Measurements from ENCODE around the gene RBM15. TPM values are rescaled to one million over a fixed set of nuclear protein-coding genes. Genes with fewer than 3 reads are reported as not detected.
A peak's percentile ranks its signal among the peaks of the same experiment; 100 is the strongest.

RBM15 gene, protein sequence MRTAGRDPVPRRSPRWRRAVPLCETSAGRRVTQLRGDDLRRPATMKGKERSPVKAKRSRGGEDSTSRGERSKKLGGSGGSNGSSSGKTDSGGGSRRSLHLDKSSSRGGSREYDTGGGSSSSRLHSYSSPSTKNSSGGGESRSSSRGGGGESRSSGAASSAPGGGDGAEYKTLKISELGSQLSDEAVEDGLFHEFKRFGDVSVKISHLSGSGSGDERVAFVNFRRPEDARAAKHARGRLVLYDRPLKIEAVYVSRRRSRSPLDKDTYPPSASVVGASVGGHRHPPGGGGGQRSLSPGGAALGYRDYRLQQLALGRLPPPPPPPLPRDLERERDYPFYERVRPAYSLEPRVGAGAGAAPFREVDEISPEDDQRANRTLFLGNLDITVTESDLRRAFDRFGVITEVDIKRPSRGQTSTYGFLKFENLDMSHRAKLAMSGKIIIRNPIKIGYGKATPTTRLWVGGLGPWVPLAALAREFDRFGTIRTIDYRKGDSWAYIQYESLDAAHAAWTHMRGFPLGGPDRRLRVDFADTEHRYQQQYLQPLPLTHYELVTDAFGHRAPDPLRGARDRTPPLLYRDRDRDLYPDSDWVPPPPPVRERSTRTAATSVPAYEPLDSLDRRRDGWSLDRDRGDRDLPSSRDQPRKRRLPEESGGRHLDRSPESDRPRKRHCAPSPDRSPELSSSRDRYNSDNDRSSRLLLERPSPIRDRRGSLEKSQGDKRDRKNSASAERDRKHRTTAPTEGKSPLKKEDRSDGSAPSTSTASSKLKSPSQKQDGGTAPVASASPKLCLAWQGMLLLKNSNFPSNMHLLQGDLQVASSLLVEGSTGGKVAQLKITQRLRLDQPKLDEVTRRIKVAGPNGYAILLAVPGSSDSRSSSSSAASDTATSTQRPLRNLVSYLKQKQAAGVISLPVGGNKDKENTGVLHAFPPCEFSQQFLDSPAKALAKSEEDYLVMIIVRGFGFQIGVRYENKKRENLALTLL
- total RNA-seq, result 42.2 and 54.0 TPM in 2 replicates

DNA sequence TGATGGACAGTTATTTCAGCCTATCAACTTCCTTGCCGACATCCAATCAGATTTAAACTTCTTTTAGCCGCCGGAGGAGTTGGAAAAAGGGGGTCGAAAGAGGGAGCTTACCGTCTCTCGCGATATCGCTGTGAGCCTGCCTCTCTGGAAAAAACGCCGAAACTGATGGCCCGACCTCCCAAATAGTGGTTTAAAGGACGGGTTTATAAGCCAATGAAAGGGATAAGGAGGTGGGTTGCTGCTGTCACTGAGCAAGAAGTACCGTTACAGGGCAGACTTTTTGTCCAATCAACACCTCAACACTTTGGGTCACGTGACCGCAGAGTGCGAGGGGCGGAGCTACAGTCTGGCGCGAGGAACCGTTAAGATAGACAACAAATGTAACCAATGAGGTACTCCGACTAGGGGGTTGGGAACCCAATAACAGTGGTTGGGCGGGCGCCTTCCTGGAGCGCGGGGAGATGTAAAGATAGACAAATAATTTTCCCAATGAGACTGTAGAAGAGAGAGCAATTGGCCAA, at the start of gene RBM15:
Gene RBM15, plus strand, starts transcription at position 492 of the 521 bp plus-strand sequence. Its CDS starts 29 bp downstream, at position 521.
- peak within 1 kb of the TSS; percentile 99 for H3K4me3 ChIP-seq (ENCODE audit: low read depth, low read length)
- TF ChIP-seq, protein P1, sequence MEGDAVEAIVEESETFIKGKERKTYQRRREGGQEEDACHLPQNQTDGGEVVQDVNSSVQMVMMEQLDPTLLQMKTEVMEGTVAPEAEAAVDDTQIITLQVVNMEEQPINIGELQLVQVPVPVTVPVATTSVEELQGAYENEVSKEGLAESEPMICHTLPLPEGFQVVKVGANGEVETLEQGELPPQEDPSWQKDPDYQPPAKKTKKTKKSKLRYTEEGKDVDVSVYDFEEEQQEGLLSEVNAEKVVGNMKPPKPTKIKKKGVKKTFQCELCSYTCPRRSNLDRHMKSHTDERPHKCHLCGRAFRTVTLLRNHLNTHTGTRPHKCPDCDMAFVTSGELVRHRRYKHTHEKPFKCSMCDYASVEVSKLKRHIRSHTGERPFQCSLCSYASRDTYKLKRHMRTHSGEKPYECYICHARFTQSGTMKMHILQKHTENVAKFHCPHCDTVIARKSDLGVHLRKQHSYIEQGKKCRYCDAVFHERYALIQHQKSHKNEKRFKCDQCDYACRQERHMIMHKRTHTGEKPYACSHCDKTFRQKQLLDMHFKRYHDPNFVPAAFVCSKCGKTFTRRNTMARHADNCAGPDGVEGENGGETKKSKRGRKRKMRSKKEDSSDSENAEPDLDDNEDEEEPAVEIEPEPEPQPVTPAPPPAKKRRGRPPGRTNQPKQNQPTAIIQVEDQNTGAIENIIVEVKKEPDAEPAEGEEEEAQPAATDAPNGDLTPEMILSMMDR (IDR thresholded peaks at IDR 0.05; ENCODE audit: insufficient read depth, low read depth, low read length), result no peak
- DNase-seq (ENCODE audit: low read depth), result peak; percentile 100

DNA sequence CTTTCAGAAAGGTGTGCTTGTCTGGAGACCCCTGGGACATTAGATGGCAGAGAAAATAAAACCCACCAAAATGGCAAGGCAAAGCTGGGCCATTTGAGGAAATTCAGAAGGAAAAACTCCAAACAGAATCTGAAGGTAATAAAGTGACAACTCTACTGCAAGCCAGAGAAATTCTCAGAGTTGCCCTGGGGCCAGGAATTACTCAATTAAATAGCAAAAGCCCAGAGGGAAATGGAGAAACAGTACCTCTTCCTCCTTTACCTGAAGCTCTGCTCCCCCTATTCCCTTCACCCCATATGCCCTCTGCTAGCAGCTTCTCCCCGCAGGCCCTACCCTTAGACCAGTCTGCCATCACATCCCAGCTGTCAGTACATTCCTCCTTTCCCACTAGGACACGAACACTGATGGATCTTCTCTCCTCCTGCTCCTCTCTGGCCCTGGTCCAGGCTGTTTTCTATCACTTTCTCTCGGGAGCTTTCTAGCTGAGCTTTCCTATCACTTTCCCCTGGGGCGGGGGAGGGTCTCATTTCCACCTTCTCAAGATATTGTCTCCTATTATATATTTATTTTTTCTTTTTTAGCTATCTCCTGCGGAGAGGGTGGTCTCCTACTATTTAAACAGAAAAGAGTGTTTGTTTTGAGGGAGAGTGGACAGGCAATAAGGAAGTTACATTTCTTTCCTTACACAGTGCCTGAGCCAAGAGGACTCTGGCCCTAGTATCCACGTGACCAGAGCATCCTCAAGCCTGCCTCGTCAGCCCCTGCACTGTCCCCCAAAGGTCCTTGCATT, 47.7 kb upstream of the RBM15 start:
- no peak overlapping the region for H3K4me3 ChIP-seq (ENCODE audit: low read depth, low read length)
- DNase-seq (ENCODE audit: low read depth), result no peak
- TF ChIP-seq, protein P1 (IDR thresholded peaks at IDR 0.05; ENCODE audit: insufficient read depth, low read depth, low read length), result no peak

DNA sequence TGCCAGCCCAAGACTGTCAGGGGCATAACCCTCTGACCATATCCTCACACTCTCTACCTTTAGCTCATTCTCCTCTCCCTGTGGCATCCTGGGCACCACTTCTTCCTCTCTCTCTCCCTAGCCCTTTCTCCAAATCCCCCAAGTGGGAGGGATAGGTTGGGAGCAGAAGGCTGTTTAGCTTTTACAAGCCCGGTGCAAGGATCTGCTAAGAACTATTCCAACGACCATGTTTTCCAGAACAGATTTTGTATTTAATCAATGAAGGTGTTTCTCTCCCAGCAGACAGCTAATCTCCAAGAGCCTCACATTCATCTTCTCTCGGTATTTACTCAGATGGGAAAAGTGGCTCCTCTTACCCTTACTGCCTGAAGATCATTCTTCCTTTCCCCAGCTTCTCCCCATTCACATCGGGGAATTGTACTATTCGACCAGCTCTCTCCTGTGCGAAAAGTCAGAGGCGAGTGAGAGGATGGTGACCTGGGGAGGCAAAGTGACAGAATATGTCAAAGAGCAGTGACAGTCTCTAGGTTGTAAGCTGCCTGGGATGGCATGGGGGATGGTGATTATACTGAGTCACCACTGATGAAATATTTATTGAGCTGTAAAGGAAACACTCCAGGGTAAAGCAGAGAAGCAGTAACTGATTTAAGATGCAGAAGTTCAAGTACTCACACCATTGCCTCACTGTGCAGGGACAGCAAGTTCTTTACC, 47.0 kb upstream of the RBM15 start:
- TF ChIP-seq, protein P1 (IDR thresholded peaks at IDR 0.05; ENCODE audit: insufficient read depth, low read depth, low read length), result no peak
- no peak overlapping the region for H3K4me3 ChIP-seq (ENCODE audit: low read depth, low read length)
- peak; percentile 47 for DNase-seq (ENCODE audit: low read depth)

DNA sequence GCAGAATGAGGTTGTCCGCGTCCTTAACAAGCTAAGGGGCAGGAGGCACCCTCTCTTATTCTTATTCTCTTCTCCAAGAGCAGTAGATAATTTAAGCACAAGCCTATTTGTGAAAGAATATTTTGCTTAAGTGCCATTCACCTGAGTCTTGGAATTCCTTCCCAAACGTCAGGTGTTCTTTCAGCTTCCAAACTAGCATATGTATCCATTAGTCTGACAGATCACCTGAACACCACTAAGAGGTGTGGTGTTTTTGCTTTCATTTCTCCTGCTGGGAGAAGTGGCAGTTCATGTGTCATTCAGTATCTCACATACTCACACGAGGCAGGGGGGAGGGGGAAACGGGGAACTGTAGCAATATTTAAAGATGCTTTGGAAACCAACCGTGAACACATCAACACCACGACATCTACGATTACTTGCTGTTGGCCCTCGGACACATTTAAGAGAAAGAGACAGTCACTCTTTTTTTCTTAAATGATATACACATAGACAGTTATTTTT, 45.5 kb upstream of the RBM15 start:
- TF ChIP-seq, protein P1 (IDR thresholded peaks at IDR 0.05; ENCODE audit: insufficient read depth, low read depth, low read length), result no peak
- H3K4me3 ChIP-seq (ENCODE audit: low read depth, low read length), result no peak overlapping the region
- no peak for DNase-seq (ENCODE audit: low read depth)

DNA sequence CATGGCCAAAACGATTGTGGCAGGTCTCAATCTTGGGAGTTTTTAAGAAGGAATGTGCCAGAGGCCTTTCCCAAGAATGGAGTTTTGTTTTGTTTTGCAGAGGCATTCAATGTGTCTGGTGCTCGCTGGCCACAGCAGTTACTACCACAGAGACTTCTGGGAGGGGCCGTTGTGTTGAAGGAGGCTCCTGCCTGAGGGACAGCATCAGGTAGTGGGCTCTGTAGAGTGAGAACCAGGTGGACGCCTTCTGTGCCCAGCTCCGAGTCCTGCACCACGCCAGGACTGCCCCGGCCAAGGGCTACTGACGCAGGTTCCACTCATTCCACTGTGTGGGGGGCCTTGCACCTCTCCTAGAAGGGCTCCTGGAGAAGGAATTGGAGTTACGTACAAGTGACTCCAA, 44.9 kb upstream of the RBM15 start:
- H3K4me3 ChIP-seq (ENCODE audit: low read depth, low read length), result no peak overlapping the region
- TF ChIP-seq, protein P1 (IDR thresholded peaks at IDR 0.05; ENCODE audit: insufficient read depth, low read depth, low read length), result no peak

More for the DNA sequence above, 44.9 kb upstream of the RBM15 start:
- no peak for DNase-seq (ENCODE audit: low read depth)

Measured in fibroblast of villous mesenchyme (primary cell).